NCI-H226 (cell line): ENCODE results near the gene GNAZ.
"Not testable (repeated sequence)": the region's sequence is repeated elsewhere in the genome, so short reads cannot be mapped to it uniquely, and the experiment has no call there.

Experiments used
- DNase-seq: peaks from one replicate; pipeline ENCODE4 v3.0.0-alpha.2; 2015

The GNAZ gene

GRCh38 chr22:23122992-23123803 is 52.9 kb downstream of the GNAZ start:
- DNase-seq: no peak

- DNase-seq: no peak
Measured at GRCh38 chr22:23123804-23124254, 53.5 kb downstream of the GNAZ start.

DNA sequence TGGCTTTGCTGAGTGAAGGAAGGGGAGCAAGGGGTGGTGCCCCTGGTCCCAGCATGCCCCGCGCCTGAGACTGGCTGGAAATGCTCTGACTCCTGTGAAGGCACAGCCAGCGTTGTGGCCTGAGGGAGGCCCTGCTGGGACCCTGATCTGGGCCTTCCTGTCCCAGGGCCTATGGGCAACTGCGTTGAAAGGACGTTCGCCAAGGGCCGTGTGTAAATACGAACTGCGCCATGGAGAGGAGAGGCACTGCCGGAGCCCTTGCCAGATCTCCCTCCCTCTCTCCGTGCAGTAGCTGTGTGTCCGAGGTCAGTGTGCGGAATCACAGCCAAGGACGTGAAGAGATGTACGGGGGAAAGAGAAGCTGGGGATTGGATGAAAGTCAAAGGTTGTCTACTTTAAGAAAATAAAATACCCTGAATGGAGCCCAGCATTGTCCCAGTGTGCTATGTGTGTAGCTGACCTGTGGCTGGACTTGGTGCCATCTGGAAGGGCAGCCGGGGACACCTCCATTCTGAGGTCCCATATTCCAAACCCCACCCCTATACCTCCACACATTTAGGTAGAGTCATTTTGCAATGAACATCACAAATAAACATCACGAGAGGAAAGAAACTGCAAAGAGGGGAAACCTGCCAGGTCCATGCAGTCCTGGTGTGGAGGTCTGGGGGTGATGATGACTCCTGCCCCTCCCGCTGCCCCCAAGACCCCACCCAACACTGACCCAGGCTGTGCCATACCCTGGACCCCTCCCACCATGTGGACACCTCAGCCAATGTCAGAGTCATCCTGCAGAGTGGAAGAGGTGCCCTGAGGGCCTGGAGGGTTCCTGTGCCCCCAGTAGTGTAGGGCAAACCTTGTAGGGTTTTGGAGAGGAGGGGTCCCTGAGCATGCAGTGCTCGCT is 54.5 kb downstream of the GNAZ start:
- DNase-seq: no peak

DNA sequence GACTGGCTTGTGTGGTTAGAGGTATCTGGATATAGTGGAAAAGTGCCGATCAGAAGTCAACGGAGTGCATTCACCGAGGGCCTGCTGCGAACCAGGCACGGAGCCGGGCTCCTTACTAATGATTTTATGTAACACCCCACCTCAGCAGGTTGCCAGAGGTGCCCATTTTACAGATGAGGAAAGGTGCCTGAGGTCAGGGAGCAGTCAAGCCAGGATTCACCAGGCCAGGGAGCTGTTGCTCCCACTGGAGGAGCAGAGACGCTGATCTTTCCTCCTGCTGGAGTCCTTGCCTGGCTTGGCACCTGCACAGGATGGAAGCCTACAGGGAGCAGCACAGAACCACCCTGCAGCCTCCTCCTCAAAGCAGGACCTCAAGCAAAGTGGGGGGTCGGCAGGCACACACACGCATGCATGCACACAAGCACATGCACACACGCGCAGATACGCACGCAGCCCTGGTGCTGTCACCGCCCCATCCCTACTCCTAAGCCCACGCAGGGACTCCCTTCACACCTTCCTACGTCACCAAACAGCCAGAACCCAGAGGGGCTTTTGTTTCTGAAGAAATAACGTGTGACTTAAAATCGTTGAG is 55.3 kb downstream of the GNAZ start:
- DNase-seq: no peak

DNA sequence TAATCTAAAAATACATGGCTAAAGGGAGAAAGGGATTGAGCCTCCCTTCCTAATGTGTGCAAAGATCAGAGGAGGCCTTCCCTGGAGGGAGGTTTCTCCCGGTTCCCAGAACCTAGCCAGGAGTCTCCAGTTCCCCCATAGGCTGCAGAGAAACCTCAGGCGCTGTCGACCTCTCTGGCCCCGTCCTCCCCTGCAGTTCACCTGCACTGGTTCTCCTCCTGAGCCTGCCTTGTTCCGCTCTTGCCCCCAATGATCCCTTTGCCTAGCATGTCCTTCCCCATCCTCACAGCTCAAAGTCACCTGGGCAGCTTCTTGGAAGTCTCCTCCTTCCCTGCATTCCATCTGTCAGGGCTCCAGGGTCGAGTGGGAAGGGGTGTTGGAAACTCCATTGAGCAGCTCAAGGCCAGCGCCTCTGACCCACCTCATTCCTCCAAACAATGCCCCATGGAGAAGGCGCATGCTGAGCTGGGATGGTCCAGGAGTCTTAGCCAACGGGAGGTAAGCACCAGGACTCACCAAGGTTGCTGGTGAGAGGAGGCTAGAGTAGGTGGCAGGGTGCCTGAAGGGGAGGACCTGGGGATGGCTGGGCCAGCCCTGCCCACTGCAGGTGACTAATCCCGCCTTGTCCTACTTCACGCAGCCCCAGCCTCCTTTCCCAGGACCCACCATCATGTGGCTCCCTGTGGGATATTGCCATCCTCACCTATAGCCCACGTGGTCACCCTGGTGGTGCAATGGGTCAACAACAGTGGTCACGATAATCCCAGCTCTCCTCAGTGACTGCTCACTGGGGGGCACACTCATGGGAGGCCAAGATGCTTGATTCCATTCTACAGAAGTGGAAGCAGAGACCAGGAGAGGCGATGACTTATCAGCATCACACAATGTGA is 56.1 kb downstream of the GNAZ start:
- DNase-seq: no peak

GRCh38 chr22:23127055-23127756 is 56.9 kb downstream of the GNAZ start:
- no peak for DNase-seq

GRCh38 chr22:23127788-23128187 is 57.5 kb downstream of the GNAZ start:
- DNase-seq: no peak

DNA sequence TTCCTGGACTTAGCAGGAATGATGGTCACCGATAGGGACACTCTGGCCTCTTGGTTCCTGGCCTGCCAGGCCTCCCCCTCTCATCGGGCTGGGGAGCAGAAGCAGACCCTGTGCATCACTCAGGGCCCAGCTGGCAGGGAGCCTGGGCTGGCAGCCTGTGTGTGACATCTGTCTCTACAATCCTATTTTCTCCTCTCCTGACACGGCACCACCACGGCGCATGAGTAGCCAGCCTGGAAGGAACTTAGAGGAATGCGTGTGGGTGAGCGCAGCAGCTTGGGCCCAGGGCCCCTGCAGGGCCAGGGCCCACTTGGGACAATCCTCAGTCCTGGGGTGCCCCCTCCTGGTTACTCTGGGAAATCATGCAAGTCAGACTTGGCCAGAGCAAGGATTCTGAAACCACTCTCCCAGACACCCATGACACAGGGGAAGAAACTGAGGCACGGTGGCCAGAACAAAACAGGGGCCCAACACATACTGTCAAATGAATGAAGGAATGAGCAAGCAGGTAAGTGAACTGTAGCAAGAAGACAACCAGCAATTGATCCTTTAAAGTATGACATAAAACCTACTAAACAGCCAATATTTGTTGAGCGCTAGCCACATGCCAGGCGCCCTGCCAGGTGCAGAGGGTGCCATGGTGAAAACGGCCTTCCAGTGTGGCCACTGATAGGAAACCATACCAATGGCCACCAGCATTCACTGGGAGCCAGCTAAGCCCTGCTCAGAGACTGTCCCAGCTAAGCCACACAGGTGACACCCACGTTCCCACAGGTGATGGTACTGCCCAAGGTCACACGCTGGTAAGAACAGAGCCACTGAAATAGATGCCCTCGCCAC is 58.2 kb downstream of the GNAZ start:
- DNase-seq: no peak

DNA sequence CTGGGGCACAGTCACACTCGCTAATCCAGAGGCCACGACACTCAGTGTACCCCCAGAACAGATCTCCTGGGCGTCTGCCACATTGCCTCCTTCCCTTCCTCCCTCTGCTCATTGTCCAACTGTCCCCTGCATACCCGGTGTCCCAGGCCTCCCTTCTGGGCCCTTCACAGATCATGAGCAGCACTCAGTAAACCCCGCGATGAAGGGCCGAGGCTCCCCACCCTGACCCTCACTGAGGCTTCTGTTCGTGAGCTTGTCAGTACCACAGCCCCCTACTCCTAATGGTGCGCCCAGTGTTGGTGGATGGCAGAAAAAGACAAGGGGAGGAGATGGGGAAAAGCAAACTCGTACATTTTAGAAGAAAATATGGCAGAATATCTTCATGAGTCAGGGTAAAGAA is 58.8 kb downstream of the GNAZ start:
- no peak for DNase-seq

GRCh38 chr22:23130697-23131096 is 60.4 kb downstream of the GNAZ start:
- DNase-seq: no peak

DNA sequence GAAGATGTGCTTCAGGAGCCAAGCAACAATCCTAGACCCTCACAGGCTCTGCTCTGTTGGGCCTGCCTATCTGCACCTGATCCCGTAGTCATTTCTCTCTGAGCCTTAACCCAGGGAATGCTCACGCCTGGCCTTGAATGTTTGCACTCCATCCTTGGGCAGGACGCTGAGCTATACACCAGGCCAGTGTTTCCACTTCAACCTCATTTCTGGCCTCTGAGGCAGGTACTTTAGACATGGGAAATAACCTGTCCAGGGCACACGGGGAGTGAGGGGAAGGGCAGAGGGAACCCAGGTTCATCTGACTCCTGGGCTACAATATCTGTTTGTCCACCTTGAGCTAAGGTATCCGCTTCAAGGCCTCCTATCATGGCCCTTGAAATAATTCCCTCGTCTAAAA is 61.6 kb downstream of the GNAZ start:
- DNase-seq: no peak

DNA sequence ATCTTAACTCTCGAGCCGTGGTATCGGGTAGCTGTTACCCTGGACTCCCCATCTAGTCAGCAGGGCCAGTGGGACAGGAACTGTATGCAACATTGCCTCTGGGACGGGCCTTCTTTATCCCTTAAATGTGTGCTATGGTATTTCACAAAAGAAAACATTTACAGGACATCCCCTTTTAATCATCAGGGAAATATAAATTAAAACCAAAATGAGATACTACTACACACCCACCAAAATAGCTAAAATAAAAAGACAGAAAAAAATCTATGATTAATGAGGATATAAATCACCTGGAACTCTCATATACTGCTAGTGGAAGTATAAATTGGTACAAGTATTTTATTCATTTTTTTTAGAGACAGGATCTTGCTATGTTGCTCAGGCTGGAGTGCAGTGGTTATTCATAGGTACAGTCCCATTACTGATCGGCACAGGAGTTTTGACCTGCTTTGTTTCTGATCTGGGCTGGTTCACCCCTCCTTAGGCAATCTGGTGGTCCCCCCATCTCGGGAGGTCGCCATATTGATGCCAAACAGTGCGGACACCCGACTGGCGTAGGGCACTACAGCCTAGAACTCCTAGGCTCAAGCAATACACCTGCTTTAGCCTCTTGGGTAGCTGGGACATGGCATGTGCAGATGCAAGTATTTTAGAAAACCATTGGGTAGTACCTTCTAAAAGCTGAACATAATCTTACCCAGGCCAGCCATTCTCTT is 62.2 kb downstream of the GNAZ start:
- DNase-seq: no peak

DNA sequence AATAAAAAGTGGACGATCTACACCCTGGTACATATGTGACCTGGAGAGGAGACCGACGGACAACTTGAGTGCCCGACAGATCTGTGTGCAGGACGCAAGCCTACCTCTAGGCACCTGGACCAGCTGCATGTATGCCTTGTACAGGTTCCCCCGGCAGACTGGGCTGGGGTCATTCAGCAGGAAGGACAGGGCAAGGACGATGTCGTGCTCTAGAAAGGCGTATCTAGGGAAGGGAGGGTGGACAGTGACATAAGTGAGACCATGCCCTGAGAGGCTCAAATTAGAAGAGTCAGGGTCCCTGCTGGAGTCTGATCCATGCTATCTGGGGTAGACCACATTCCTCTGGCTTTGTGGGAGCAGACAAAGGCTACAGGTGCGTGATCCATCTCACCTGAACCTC is 63.6 kb downstream of the GNAZ start:
- no peak for DNase-seq

GRCh38 chr22:23136991-23137390 is 66.7 kb downstream of the GNAZ start:
- DNase-seq: not testable (repeated sequence)

DNA sequence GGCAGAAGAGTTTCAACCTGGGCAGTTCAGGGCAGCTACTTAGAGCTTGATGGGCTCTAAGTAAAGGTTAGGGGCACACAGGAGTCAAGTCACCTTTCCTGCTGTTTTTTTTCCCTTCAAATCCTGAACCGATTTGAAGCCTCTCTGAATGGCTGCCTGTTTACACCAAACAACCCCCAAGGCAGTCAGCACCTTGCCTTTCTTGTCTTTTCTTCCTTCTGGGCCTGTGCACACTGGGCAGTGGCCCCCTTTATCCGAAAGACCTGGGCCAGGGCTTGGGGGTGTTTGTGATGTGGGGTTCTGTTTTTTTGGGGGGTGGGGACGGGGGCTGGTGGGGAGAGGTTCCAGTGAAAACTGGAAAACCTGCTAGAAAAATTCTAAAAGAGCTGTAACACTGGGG is 67.1 kb downstream of the GNAZ start:
- no peak for DNase-seq

DNA sequence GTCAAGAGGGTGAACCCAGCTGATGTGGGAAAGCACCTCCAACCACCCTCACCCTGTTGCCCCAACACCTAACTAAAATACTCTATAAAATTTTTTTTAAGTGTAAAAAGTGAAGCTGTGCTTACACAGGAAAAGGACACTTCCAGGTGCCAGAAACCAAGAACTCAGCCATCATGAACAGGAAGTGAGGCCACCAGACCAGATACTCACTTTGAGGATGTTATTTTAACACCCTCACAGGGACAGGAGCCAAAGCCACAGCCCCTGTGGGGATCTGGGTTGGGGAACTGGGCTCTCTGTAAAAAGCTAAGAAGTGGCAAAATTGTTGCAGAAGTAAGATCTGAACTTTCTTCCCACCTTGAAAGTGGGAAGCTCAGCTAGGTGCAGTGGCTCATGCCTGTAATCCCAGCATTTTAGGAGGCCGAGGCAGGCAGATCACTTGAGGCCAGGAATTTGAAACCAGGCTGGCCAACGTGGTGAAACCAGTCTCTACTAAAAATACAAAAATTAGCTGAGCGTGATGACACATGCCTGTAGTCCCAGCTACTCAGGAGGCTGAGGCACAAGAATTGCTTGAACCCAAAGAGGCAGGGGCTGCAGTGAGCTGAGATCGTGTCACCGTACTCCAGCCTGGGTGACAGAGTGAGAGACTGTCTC is 67.7 kb downstream of the GNAZ start:
- no peak for DNase-seq

GRCh38 chr22:23138584-23139435 is 68.5 kb downstream of the GNAZ start:
- no peak for DNase-seq

DNA sequence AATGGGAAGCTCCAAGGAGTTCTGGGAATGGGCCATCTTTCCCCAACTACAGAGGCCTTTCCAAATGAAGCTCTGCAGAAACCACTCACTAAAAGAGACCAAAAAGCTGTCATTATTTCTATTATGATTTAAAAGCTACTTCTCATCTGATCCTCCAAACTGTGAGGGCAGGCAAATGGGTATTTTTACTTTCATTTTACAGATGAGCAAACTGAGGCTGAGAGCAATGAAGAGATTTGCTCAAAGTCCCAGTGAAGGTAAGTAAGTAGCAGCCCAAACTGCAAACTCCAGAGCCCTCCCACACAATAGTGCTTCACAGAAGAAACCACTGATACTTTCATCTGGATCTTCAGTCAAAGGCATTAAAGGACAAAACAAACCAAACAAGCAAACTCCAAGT is 70.1 kb downstream of the GNAZ start:
- no peak for DNase-seq
